GM12874 (cell line): ENCODE data around the gene AGFG1.

Experiments
- CTCF ChIP-seq: IDR thresholded peaks from 2 replicates; pipeline ENCODE4 v1.5.1; 2011; ENCODE audit warnings: low read depth, mild to moderate bottlenecking, control low read depth, low read length, moderate library complexity; ENCODE audit not compliant: insufficient read depth

Gene AGFG1

GRCh38 chr2:227462462-227462951 is 9.4 kb upstream of the AGFG1 start:
- no peak for TF ChIP-seq CTCF

- TF ChIP-seq CTCF, result no peak
Observed at GRCh38 chr2:227462972-227463931, 8.7 kb upstream of the AGFG1 start.

GRCh38 chr2:227464361-227464760 is 7.6 kb upstream of the AGFG1 start:
- no peak for TF ChIP-seq CTCF

GRCh38 chr2:227464851-227465250 is 7.1 kb upstream of the AGFG1 start:
- TF ChIP-seq CTCF, result no peak

GRCh38 chr2:227466887-227467600 is 4.9 kb upstream of the AGFG1 start:
- TF ChIP-seq CTCF, result no peak

GRCh38 chr2:227471412-227471811 is 544 bp upstream of the AGFG1 start:
- TF ChIP-seq CTCF, result no peak

- TF ChIP-seq CTCF, result no peak
Observed at GRCh38 chr2:227472265-227473121, 537 bp downstream of the AGFG1 start.
